Astrocyte of the spinal cord (primary cell): ENCODE data around the gene AMPD3.

ENCODE experiments used
- DNase-seq: peaks from one replicate; pipeline ENCODE4 v3.0.0; 2011; ENCODE audit warnings: low read depth, low spot score
- H3K4me3 ChIP-seq: 2 replicates; pipeline ENCODE4 v1.5.1; 2011; ENCODE audit warnings: low read depth, mild to moderate bottlenecking, low read length, moderate library complexity
- CTCF ChIP-seq: IDR thresholded peaks from 2 replicates; pipeline ENCODE4 v1.5.1; 2012; ENCODE audit warnings: low read depth, mild to moderate bottlenecking, low read length, inconsistent platforms
- in situ Hi-C: cut with HindIII; loops from 2 replicates; pipeline ENCODE4 v1.10.0; 2017; ENCODE audit warnings: low sequenced_read_pairs

The AMPD3 gene

GRCh38 chr11:10456519-10456918 lies 1.5 kb downstream of the AMPD3 start:
- H3K4me3 ChIP-seq, result peak overlapping the region; percentile 30
- no peak for TF ChIP-seq CTCF
- in situ Hi-C loops, result no loop called here
- DNase-seq, result no peak

- DNase-seq, result no peak
- TF ChIP-seq CTCF, result no peak
- in situ Hi-C loops, result no loop called here
- no peak overlapping the region for H3K4me3 ChIP-seq
Observed at GRCh38 chr11:10457901-10458300, 2.8 kb downstream of the AMPD3 start.

- DNase-seq, result no peak
- in situ Hi-C loops, result no loop called here
- no peak overlapping the region for H3K4me3 ChIP-seq
- TF ChIP-seq CTCF, result no peak
Observed at GRCh38 chr11:10459029-10459970, 4.2 kb downstream of the AMPD3 start.

- DNase-seq, result no peak
- in situ Hi-C loops, result no loop called here
- TF ChIP-seq CTCF, result no peak
- H3K4me3 ChIP-seq, result no peak overlapping the region
Observed at GRCh38 chr11:10460611-10461275, 5.7 kb downstream of the AMPD3 start.

- H3K4me3 ChIP-seq, result no peak overlapping the region
- DNase-seq, result no peak
- no peak for TF ChIP-seq CTCF
- in situ Hi-C loops, result no loop called here
Observed at GRCh38 chr11:10461276-10461790, 6.3 kb downstream of the AMPD3 start.

GRCh38 chr11:10462746-10463300 lies 7.8 kb downstream of the AMPD3 start:
- in situ Hi-C loops, result no loop called here
- DNase-seq, result no peak
- no peak overlapping the region for H3K4me3 ChIP-seq
- TF ChIP-seq CTCF, result no peak
